GM21528 (cell line): Measurements from ENCODE around the gene ENOX1.

ENCODE experiments used
- ATAC-seq: cut with Tn5 transposase; IDR thresholded peaks from one replicate; pipeline ENCODE4 v1.9.1; 2021; ENCODE audit warnings: mild to moderate bottlenecking, moderate library complexity; ENCODE audit not compliant: unreplicated experiment, low FRiP score

ENOX1 gene

DNA sequence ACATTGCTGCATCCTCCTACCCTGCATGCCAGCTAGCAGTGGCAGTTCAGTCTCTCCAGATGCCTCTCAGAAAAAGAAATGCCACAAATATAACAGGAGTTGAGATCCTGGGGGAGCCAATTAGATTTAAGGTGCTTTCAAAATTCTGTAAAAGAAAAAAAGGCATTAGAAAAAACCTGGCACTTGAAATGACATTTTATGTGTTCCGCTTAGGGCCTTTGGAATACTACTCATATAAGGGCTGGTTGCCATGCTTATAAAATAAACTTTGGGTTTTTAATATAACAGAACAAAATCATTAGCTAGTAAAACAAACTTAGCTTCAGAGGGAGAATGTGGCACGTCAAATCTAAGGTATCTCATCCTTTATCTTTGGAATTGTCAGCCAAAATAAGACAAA lies 104.1 kb downstream of the ENOX1 start:
- no peak for ATAC-seq

DNA sequence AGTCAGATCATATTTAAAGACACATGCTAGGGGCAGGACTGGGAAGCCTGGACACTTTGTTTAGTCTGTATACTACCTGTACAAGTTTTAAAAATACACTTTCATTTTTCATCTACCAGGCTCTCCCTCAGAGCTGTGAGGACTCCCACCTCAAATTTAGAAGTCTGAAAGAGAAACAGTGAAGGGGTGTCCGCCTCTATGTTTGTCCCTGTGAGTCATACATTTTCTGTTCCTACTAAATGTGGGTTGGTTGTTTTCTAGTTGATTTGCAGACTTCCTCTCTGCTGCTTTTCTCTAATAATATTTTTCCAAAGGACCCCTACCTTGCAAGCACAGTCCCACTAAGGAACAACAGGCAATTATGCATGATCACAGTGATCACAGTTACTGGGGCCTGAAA lies 110.5 kb downstream of the ENOX1 start:
- ATAC-seq = peak; percentile 92

DNA sequence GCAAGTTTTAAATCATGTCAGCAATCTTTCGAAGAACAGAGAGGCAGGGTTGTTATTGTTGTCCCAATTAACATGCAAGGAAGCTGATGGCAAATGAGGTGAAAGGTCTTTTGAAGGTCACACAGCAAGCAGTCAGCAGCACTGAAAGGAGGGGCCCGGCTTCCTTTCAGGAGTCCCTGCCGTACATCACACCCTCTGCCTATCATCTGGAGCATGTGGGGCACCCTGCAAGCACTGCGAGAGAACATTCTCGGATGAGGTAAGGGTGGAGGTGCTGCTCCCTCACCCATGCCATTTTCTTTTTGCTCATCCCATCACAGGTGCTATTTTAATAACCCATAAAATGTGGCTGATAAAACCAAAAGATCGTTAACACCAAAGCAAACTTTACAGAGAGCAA lies 111.2 kb downstream of the ENOX1 start:
- ATAC-seq = no peak

DNA sequence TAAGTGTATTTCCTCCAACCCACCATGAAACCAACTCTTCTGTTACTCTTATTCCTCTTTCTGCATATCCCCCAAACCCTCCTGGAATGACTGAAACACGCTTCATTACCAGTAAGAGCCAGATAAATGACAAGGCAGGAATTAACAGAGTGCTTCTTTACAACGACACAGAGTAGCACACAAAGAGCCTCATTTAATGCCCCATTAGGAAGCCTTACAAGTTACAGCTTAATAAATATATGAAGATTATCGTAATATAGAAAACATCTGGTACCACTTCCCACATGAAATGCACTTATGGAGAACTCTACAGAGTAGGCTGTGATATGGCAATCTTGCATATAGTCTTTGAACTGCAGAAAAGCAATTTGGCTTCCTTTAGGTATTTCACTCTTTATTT lies 116.8 kb downstream of the ENOX1 start:
- no peak for ATAC-seq

DNA sequence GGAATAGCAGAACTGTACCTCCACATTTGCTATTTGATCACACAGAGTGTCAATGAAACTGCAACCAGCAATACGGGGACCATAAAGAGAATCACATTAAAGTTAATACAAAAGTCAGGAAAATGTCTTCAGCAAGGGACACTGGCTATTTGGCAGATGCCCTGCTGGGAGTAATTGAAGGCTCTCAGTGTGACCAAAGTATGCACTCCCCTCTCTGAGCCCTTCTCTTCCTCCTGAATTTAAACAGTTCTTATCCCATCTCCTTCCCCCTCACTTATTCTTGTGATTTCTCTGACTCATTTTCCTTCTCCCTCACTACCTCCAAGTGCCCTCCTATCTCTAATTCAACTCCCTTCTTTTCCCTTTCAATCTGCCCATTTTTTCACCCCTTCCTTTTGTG lies 117.7 kb downstream of the ENOX1 start:
- ATAC-seq = no peak

DNA sequence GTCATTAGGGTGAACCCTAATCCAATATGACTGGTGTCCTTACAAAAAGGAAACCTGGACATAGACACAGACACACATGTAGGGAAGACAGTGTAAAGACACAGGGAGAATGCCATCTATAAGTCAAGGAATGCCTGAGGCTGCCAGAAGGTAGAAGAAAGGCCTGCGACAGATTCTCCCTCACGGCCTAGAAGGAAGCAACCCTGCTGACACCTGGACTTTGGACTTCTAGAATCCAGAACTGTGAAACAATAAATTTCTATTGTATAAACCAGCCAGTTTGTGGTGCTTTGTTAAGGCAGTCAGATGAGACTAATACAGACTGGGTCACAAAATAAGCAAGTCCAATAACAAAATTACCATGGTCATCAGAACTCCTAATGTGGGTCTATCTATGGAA lies 120.4 kb downstream of the ENOX1 start:
- no peak for ATAC-seq

DNA sequence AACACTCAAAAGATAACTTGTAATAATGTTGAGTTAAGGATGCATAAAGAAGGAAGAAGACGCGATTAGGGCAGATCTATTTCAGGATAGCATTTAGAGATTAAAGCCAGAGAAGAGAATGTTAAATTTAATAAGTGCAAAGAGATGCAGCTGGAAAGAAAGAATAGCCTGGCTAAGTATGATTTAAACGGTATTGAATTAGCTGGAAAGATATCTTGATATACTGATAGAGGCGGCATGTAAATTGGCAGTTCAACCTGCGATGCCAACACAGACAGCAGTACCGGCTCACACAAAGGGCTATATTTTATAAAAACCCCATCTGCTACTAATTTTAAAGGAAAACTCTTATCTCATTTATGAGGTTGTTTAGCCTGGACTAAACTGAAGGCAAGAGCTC lies 121.4 kb downstream of the ENOX1 start:
- ATAC-seq = no peak

DNA sequence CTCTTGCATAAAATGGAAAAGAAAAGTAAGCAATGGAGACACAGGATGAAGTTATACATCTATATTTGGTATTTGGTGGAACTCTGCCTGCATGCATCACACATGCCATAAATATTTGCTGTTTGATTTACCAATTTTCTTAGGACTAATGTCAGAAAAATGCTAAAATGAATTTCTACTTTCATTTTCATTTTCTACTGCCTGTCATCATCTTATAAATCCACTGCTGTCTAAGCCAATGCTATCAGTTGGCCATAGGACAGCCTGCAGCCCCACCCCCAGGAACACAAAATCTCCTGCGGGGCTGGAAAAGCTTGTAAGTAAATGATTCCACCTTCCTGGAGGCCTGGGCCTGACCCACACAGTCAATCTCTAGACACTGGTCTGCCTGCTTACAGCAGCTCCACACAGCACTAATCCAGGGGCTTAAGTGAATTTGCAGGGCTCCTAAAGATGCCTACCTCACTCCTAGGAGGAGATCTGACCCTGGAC lies 122.0 kb downstream of the ENOX1 start:
- ATAC-seq = no peak

DNA sequence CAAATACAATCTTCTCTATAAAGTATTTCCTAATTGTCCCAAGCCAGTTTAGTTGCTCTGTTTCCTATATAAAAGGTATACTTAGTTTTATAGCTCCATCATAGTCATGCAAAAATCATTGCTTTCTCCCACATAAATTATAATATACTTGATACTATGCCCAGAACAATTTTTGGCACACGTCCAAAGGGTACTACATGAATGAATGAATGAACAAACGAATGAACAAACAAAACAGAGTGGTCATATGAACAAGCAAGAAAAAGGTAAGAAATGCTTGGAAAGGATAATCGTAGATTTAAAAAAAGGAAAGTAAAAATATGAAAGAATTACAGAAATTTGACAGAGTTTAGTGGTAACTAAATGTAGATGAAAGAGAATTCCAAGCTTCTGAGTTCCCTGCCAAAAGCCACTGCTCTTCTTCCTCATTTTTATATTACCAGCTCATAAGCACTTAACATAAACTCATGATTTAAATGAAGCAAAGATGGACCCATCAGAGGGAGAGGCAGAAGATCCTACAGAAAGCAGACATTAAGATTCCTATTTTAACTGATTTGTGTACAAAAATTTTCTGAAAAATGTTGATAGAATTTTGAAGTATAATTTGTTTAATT lies 123.2 kb downstream of the ENOX1 start:
- ATAC-seq = no peak

DNA sequence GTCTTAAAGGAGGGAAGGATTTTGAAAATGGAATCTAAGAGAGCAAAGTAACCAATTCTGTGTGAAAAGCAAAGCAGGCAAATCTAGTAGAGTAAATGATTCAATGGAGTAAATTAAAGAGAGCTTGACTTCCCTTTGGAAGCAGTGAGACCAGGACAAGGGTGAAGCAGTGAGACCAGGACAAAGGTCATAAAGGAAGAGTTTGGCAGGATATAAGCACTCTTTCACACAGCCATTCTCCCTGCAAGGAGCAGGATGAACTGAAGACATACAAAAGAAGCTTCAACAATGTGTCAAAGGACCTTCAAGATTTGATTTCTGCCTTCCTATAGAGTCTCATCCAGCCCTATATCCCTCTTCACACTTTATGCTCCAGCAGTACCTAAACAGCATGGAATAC lies 123.8 kb downstream of the ENOX1 start:
- no peak for ATAC-seq

DNA sequence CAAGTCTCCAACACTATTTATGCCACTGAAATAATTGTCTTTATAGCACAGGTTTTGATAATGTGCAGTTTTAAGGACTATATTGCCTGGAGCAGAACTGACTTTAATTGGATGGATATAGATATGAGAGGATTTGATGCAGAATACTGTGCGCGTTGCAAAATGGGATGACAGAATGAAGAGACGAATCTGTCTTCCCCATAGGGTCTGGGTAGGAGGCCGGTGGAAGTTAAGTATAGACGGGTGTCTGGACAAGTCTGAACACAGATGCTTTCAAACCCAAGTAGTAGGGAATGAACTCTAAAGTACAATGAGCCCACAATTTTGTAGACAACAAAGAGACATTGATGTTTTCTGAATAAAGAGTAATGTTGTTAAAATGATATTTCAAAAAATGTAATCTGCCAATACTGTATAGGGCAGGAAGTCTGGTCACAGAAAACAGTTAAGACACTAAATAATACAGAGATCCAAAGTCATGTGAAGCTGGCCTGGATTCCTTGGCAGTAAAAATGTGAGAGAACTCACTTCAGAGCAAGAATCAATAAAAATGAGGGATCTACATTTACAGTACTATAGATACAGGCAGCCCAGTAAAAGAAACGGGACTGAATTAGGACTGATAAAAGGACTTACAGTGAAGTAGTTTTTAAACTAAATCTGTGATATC lies 125.5 kb downstream of the ENOX1 start:
- ATAC-seq = no peak

DNA sequence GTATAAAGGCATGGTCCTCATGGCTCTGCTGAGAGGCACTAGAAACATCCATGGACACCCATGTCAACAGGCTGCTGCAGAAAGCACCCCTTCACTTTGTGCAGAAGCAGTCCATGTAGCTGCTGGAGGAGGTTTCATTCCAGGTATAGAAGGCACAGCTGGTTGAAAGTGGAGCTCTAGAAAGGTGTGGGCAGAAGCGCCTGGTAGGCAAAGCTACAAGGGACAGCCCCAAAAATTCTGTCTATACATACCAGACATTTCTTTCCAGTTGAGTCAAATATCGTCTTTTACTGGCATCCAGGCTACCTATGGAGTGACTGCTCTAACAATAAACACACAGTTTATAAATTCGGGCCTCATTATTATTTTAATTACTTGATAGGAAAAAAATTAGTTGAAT lies 129.3 kb downstream of the ENOX1 start:
- no peak for ATAC-seq

DNA sequence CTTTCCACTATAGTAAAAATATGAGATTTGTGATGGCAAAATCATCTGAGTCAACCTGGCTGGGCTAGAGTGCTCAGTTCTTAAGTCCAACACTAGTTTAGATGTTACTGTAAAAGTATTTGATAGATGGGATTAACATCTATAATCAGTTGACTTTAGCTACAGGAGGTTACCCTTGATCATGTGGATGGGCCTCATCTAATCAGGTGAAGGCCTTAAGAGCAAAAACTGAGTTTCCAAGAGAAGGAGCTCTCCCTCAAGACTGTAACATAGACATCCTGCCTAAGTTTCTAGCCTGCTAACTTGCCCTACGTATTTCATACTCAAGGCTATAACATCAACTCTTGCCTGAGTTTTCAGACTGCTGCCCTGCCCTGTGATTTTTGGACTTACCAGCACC lies 132.8 kb downstream of the ENOX1 start:
- ATAC-seq = no peak

DNA sequence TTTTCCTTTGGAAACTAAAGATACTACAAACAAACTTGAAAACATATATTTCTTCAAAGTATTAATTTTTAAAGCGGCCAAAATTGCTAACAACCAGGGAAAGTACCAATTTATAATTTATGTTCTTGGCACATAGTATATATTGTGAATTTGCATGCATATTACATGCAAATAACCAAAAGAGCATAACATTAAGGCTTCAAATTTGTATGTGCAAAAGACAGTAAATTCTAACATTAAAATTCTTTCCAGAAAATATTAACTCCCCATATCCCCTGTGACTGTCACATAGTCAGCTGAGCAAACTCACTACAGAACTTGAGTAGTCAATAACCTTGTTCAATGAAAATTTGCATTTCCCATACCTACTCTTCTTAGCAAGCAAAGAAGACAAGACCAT lies 133.4 kb downstream of the ENOX1 start:
- ATAC-seq = no peak

DNA sequence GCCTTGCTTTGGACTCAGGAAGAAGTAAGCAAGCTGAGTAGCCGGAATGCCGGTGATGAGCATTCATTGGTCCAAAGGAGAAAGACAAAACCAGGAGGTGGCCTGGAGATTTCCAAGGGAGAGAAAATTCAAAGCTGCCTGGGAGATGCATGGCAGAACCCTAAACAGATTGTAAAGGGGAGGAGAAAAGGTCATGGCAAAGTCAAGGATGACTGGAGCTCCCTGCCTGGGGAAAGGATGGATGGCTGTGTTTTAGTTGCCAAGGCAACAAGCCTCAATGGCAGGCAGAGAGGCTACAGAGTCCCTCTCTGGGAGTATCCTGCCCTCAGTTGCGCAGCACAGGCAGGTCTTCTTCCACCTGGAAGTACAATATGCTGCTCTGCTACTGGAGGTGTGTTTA lies 134.0 kb downstream of the ENOX1 start:
- no peak for ATAC-seq

DNA sequence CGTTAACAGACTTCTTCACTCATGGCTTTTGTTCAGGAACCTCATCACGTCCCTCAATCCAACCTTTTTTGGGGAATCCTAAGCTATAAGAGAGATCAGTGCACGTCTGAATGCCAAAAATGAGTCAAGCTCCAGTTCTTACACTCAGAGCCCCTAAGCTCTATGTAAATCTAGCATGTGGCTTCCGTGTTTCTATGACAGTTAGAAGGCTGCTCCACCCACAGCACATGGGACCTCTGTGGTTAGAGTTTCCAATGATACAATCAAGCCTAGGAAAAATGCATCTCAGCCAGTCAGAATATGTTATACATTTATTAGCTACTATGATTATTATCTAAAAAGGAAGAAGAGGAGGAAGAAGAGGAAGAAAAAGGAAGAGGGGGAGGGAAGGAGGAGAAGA lies 135.9 kb downstream of the ENOX1 start:
- no peak for ATAC-seq

DNA sequence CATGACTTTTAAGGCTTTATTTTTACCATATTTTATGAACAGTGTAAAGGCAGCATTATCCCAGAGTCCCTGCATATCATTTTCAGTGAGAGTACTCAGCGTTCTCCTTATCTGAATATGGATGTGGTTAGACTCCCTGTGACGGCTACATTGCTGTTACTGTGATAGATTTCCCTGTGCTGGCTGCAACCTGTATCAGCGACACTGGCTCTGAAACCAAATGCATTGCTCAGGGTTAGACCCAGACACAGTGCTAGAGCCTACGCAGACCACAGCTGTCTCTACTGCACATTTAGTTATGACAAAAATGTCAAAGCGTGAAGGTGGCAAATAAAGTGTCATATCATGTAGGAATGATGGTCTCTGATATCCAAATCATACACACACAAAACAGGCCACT lies 138.0 kb downstream of the ENOX1 start:
- ATAC-seq = no peak

DNA sequence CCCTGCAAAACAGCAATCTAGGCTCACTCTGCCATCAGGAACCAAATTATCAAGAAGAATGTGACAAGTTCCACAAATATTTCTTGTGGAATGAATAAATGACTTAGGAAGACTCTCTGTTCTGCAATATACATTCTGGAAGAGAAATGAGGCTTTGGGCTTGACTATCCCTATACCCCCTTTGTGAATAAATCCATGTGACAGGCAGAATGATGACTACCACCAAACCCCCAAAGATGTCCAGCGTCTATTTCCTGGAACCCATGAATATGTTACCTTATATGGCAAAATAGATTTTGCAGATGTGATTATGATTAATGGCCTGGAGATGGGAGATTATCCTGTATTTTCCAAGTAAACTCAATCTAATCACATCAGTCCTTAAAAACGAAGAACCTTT lies 139.3 kb downstream of the ENOX1 start:
- ATAC-seq = no peak

DNA sequence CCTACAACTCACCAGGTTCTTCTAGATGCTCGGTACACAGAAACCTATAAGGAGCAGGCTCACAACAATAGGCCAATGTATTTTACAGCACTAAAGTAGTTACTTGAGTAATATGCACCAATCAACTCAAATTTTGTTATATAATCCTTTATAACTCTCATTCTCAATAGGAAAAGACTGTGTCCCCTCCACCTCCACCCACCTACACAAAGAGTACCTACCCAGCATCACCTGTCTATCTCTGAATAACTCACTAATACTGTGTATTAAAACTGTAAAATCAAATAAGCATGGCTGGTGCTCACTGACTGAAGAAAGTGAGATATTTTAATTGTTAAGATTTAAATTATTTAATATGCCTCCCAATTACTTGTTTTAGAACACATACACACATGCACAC lies 146.3 kb downstream of the ENOX1 start:
- no peak for ATAC-seq

DNA sequence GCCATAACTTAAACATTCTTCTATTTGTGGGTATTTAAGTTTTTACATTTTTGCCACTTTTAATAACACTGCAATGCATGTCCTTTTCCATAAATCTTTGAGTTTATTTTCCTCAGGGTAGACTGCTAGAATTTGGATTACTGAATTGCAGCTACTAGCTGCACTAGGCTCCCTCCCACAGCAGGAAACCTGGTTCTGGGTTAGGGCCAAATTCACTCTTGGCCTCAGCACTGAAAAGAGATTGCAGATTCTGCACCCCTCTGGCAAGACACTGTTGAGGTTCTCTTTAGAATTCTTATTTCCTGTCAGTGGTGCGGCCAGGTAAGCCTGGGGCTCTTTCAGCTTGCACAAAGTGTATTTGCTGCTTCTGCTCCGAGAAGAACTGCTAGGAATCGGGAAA lies 155.7 kb downstream of the ENOX1 start:
- no peak for ATAC-seq

DNA sequence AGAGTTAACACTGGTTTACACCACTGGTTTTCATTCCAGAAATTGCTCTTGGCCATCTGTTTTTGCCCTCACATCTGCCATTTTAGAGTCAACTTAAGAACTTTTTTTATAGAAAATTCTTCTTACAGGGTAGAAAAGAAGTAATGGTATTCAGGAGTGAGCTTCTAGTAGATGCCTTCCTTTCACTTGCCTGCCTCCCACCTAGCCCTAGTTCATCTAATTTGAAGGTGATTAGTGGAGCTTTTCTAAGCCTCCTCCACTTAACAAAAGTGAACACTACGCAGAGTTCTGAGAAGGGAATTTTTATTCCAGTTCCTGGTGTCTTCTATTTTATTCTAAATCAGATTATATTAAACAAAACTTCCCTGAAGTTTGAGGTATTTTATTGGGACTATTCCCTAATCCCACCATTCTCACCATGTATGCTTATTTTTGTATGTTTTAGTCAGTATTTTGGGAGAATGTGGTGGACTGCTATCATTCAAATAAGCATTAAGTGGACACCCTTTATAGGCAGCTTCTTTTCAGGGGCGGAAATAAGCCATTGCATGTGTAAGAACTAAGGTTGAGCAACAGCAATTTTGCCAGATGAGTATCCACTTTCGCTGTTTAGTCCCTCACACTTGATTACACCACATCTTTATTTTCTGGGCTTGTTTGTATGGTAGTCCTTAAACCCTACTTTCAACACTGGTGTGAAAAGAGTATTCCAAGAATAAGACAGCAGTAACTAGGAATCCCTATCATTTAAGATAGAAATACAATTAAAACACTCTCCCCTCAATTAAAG lies 156.9 kb downstream of the ENOX1 start:
- no peak for ATAC-seq

DNA sequence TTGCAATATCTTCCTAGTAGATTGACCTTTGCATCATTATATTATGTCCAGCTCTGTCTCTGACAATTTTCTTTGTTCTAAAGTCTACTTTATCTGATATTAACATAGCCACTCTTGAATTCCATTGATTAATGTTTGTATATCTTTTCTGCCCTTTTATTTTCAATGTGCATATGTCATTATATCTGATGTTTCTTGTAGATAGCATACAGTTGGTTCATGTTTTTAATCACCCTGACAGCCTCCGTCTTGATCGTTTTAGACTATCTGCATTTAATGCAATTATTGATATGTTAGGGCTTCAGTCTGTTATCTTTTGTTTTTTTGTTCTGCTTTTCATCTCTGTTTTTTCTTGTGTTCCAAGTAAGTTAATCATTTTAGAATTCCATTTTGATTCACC lies 159.8 kb downstream of the ENOX1 start:
- no peak for ATAC-seq
